GM12864 (cell line): Measurements from ENCODE around the gene ARAP3.
"Not testable (repeated sequence)": the region's sequence is repeated elsewhere in the genome, so short reads cannot be mapped to it uniquely, and the experiment has no call there.

Experiments used
- DNase-seq: peaks from one replicate; pipeline ENCODE4 v3.0.0-alpha.2; 2011; ENCODE audit warnings: low read depth
- H3K4me3 ChIP-seq: 2 replicates; pipeline ENCODE4 v1.5.1; 2011; ENCODE audit warnings: mild to moderate bottlenecking, low read depth, low read length, control low read depth
- TF ChIP-seq, protein P1 (sequence below): IDR thresholded peaks from 2 replicates; pipeline ENCODE4 v1.5.1; 2011; ENCODE audit warnings: low read depth, mild to moderate bottlenecking, moderate library complexity, low read length, control low read depth, inconsistent platforms; ENCODE audit errors: missing control alignments

Gene ARAP3

DNA sequence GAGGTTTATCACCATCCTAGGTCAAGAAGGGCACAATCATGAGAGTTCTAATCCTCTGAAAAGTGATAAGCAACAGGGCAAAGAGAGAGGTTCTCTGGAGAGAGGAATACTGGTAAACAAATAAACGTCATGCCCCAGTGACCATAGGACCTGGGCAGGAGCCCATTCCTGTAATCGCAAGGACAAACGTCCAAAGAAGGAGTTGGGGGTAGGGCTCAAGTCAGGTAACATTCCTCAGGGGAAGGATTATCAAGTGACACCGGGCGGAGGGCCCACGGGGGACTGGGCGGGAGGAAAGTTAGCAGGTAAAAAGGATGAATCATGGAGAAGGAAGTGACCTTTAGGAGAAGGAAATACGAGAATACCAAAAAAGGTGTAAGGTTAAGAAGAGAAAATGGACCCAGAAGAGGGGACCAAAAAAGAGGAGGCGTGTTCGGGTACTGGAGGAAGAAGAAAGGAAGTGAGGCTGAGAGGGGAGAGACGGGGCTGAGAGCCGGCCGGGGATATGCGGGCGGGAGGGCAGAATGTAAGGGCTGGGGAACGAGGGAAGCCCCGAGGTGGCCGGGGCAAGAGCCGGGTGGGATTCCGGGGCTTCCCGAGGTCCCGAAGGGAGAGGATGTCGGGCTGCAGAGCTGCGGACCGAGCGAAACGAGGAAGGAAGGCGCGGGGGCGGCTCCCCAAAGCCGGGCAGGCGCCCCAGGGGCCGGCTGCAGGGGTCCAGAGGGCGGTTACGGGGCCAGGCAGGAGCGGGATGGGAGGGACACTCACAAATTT lies 63.8 kb downstream of the ARAP3 start:
- peak overlapping the region; percentile 79 for H3K4me3 ChIP-seq
- TF ChIP-seq, protein P1, sequence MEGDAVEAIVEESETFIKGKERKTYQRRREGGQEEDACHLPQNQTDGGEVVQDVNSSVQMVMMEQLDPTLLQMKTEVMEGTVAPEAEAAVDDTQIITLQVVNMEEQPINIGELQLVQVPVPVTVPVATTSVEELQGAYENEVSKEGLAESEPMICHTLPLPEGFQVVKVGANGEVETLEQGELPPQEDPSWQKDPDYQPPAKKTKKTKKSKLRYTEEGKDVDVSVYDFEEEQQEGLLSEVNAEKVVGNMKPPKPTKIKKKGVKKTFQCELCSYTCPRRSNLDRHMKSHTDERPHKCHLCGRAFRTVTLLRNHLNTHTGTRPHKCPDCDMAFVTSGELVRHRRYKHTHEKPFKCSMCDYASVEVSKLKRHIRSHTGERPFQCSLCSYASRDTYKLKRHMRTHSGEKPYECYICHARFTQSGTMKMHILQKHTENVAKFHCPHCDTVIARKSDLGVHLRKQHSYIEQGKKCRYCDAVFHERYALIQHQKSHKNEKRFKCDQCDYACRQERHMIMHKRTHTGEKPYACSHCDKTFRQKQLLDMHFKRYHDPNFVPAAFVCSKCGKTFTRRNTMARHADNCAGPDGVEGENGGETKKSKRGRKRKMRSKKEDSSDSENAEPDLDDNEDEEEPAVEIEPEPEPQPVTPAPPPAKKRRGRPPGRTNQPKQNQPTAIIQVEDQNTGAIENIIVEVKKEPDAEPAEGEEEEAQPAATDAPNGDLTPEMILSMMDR, result no peak
- no peak for DNase-seq

DNA sequence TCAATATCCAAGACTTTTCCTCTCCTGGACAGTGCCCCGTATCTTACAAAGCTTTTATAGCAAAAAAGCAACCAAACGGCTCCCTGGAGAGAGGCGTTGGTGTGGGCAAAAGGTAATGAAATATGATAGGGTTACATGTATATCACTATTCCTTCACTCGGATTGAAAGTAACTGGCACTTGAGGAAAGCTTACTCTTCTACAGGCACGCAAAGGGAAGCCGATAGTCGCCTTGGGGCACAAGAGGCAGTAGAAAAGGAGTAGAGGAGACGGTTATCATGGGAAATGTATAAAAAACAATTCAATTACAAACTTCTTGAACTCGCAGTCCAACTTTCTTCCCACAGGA lies 64.4 kb downstream of the ARAP3 start:
- no peak for DNase-seq

GRCh38 chr5:141617128-141617527 lies 64.9 kb downstream of the ARAP3 start:
- no peak for DNase-seq
- TF ChIP-seq, protein P1, result no peak
- H3K4me3 ChIP-seq, result peak overlapping the region; percentile 79

More for the DNA sequence above, 64.4 kb downstream of the ARAP3 start:
- H3K4me3 ChIP-seq, result peak overlapping the region; percentile 79
- TF ChIP-seq, protein P1, result no peak

DNA sequence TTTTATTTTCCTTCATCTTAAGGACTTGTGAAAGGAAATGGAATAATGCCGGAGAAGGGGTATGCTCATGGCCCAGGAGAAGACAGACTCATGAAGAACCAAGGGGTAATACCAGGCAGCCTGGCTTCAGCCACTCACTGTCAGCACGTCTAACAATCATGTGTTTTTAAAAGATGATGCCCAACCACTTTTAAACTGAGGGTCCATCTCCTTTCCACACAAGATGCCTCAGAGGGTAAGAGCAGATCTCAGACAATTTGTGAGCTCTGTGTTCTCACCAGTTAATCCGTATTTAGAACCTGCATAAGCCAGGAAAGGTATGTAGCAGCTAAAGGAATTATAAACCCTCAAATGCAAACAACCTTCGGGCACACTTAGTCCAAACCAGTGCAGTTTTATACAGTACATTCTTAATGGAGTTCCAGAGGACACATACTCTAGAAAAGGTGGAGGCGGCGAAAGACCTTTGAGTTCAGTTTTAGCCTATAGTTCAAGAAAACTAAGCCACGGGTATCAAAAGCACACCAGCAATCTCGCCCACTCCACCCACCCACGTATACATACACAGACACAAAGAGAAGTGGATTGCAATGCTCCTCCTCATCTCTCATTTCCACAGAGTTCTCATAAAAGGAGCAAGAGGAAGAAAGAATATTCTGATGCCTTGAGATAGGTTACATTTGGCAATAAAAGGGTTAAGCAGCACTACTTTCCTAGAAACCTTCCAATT lies 65.9 kb downstream of the ARAP3 start:
- DNase-seq, result no peak
- TF ChIP-seq, protein P1, result no peak
- H3K4me3 ChIP-seq, result peak overlapping the region; percentile 79

- no peak overlapping the region for H3K4me3 ChIP-seq
- TF ChIP-seq, protein P1, result no peak
- no peak for DNase-seq
These were observed 68.7 kb downstream of the ARAP3 start for GRCh38 chr5:141613344-141613743.

DNA sequence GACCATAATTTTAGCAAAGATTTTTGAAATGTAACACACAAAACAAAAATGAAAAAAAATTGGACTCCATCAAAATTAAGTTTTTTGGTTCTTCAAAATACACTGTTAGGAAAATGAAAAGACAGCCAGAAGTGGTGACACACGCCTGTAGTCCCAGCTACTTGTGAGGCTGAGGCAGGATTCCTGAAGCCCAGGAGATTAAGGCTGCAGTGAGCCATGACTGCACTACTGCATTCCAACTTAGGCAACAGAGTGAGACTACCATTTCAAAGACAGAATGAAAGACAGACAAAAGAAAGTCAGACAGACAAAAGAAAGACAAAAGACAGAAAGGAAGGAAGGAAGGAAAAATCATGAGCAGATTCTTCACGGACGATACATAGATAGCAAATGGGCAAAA lies 70.7 kb downstream of the ARAP3 start:
- TF ChIP-seq, protein P1, result no peak
- DNase-seq, result no peak
- H3K4me3 ChIP-seq, result no peak overlapping the region

DNA sequence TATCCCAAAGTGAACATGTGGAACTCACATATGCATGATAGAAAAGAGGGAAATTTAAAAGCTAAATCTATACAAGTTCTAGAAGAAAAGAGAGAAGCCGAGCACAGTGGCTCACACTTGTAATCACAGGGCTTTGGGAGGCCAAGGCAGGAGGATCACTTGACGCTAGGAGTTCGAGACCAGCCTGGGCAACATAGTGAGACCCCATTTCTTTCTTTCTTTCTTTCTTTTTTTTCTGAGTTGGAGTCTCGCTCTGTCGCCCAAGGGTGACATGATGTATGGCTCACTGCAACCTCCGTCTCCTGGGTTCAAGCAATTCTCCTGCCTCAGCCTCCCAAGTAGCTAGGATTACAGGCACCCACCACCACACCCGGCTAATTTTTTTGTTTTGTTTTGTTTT lies 72.1 kb downstream of the ARAP3 start:
- not testable (repeated sequence) for DNase-seq, H3K4me3 ChIP-seq
